Esophagus muscularis mucosa (tissue), 4 donors: ENCODE measurements around the gene SPEF2.

Experiments
- CTCF ChIP-seq, 3 experiments: fragments of 200-600 bp in 2 of 3; fragments of 450-650 bp in 1 of 3; sonication (generic) in 2 of 3; IDR thresholded peaks; one replicate each; pipeline ENCODE4 v1.5.1; 2017 to 2019; ENCODE audit warnings: antibody characterized with exemption in 3 of 3, mild to moderate bottlenecking in 2 of 3, moderate library complexity in 1 of 3
- EP300 ChIP-seq: sonication (generic); formaldehyde crosslinking; IDR thresholded peaks from one replicate; pipeline ENCODE4 v1.6.1; 2017; ENCODE audit warnings: antibody characterized with exemption
- POLR2A ChIP-seq: fragments of 450-650 bp; IDR thresholded peaks from one replicate; pipeline ENCODE4 v1.6.1; 2017; ENCODE audit warnings: antibody characterized with exemption, moderate library complexity, mild to moderate bottlenecking, low read depth
- POLR2AphosphoS5 ChIP-seq, 2 donors: sonication (generic); formaldehyde crosslinking; IDR thresholded peaks; one replicate each; pipeline ENCODE4 v1.6.1; 2017; ENCODE audit warnings: antibody characterized with exemption in 2 of 2

- TF ChIP-seq CTCF (IDR thresholded peaks at IDR 0.05) = no peak
- no peak for TF ChIP-seq POLR2A
- no peak for TF ChIP-seq POLR2AphosphoS5 (IDR thresholded peaks at IDR 0.05)
- TF ChIP-seq EP300 = no peak
Measured at GRCh38 chr5:35830587-35830986, 212.9 kb downstream of the SPEF2 start.
